ENCODE measurements around the gene GCSAM.

The GCSAM gene

GRCh38 chr3:112117415-112117814 is 15.6 kb downstream of the GCSAM start:
- H3K36me3 ChIP-seq (ENCODE audit: insufficient read depth, low read length), result peaks cover 11% of the 10 kb centered on the region
- no peak overlapping the region for H3K9ac ChIP-seq (ENCODE audit: low read depth, low read length)
- H3K27me3 ChIP-seq (ENCODE audit: control insufficient read depth, insufficient read depth, low read length), result no peaks in the 10 kb centered on the region
- no peaks in the 10 kb centered on the region for H3K4me1 ChIP-seq (ENCODE audit: control insufficient read depth, insufficient read depth, low read length)
- no peak overlapping the region for H3K4me2 ChIP-seq (ENCODE audit: low read length)
- H3K4me3 ChIP-seq (ENCODE audit: low read length), result no peak overlapping the region
- H3K9me3 ChIP-seq (replicated peaks; ENCODE audit: low read length), result no peaks in the 10 kb centered on the region

- H3K27me3 ChIP-seq (ENCODE audit: control insufficient read depth, insufficient read depth, low read length), result no peaks in the 10 kb centered on the region
- peaks cover 11% of the 10 kb centered on the region for H3K36me3 ChIP-seq (ENCODE audit: insufficient read depth, low read length)
- H3K4me1 ChIP-seq (ENCODE audit: control insufficient read depth, insufficient read depth, low read length), result no peaks in the 10 kb centered on the region
- H3K9me3 ChIP-seq (replicated peaks; ENCODE audit: low read length), result no peaks in the 10 kb centered on the region
- no peak overlapping the region for H3K9ac ChIP-seq (ENCODE audit: low read depth, low read length)
- H3K4me2 ChIP-seq (ENCODE audit: low read length), result no peak overlapping the region
- H3K4me3 ChIP-seq (ENCODE audit: low read length), result no peak overlapping the region
Measured at GRCh38 chr3:112116748-112117186, 16.3 kb downstream of the GCSAM start.

- Histone ChIP-seq H3K36me3 (ENCODE audit: insufficient read depth, low read length) (peaks cover 8% of the 10 kb centered on the region), H3K4me1 (ENCODE audit: control insufficient read depth, insufficient read depth, low read length) (no peaks in the 10 kb centered on the region)
Measured at GRCh38 chr3:112115806-112116383, 17.2 kb downstream of the GCSAM start.

GRCh38 chr3:112115161-112115739 is 17.8 kb downstream of the GCSAM start:
- Histone ChIP-seq H3K4me2 (ENCODE audit: low read length) (no peak overlapping the region), H3K9me3 (replicated peaks; ENCODE audit: low read length) (no peaks in the 10 kb centered on the region), H3K4me1 (ENCODE audit: control insufficient read depth, insufficient read depth, low read length) (no peaks in the 10 kb centered on the region), H3K36me3 (ENCODE audit: insufficient read depth, low read length) (peaks cover 8% of the 10 kb centered on the region), H3K4me3 (ENCODE audit: low read length) (no peak overlapping the region), H3K9ac (ENCODE audit: low read depth, low read length) (no peak overlapping the region), H3K27me3 (ENCODE audit: control insufficient read depth, insufficient read depth, low read length) (no peaks in the 10 kb centered on the region)

More at GRCh38 chr3:112115806-112116383, 17.2 kb downstream of the GCSAM start:
- Histone ChIP-seq H3K27me3 (ENCODE audit: control insufficient read depth, insufficient read depth, low read length) (no peaks in the 10 kb centered on the region), H3K4me3 (ENCODE audit: low read length) (no peak overlapping the region), H3K4me2 (ENCODE audit: low read length) (no peak overlapping the region), H3K9ac (ENCODE audit: low read depth, low read length) (no peak overlapping the region), H3K9me3 (replicated peaks; ENCODE audit: low read length) (no peaks in the 10 kb centered on the region)

- Histone ChIP-seq H3K36me3 (ENCODE audit: insufficient read depth, low read length) (peaks cover 7% of the 10 kb centered on the region), H3K27me3 (ENCODE audit: control insufficient read depth, insufficient read depth, low read length) (no peaks in the 10 kb centered on the region), H3K4me3 (ENCODE audit: low read length) (no peak overlapping the region), H3K9me3 (replicated peaks; ENCODE audit: low read length) (no peaks in the 10 kb centered on the region), H3K4me2 (ENCODE audit: low read length) (no peak overlapping the region), H3K9ac (ENCODE audit: low read depth, low read length) (no peak overlapping the region), H3K4me1 (ENCODE audit: control insufficient read depth, insufficient read depth, low read length) (no peaks in the 10 kb centered on the region)
Measured at GRCh38 chr3:112114576-112115160, 18.4 kb downstream of the GCSAM start.

GRCh38 chr3:112111785-112112402 is 21.2 kb downstream of the GCSAM start:
- H3K4me2 ChIP-seq (ENCODE audit: low read length), result no peak overlapping the region
- peaks cover 7% of the 10 kb centered on the region for H3K36me3 ChIP-seq (ENCODE audit: insufficient read depth, low read length)
- no peaks in the 10 kb centered on the region for H3K4me1 ChIP-seq (ENCODE audit: control insufficient read depth, insufficient read depth, low read length)
- H3K9ac ChIP-seq (ENCODE audit: low read depth, low read length), result no peak overlapping the region
- no peaks in the 10 kb centered on the region for H3K9me3 ChIP-seq (replicated peaks; ENCODE audit: low read length)
- H3K4me3 ChIP-seq (ENCODE audit: low read length), result no peak overlapping the region
- no peaks in the 10 kb centered on the region for H3K27me3 ChIP-seq (ENCODE audit: control insufficient read depth, insufficient read depth, low read length)

- H3K9ac ChIP-seq (ENCODE audit: low read depth, low read length), result no peak overlapping the region
- H3K4me1 ChIP-seq (ENCODE audit: control insufficient read depth, insufficient read depth, low read length), result no peaks in the 10 kb centered on the region
- H3K4me3 ChIP-seq (ENCODE audit: low read length), result no peak overlapping the region
- no peaks in the 10 kb centered on the region for H3K9me3 ChIP-seq (replicated peaks; ENCODE audit: low read length)
- peaks cover 2% of the 10 kb centered on the region for H3K36me3 ChIP-seq (ENCODE audit: insufficient read depth, low read length)
- no peak overlapping the region for H3K4me2 ChIP-seq (ENCODE audit: low read length)
- no peaks in the 10 kb centered on the region for H3K27me3 ChIP-seq (ENCODE audit: control insufficient read depth, insufficient read depth, low read length)
Measured at GRCh38 chr3:112109322-112109721, 23.7 kb downstream of the GCSAM start.

GRCh38 chr3:112104774-112105173 is 28.3 kb downstream of the GCSAM start:
- no peak overlapping the region for H3K9ac ChIP-seq (ENCODE audit: low read depth, low read length)
- H3K4me1 ChIP-seq (ENCODE audit: control insufficient read depth, insufficient read depth, low read length), result peaks cover 10% of the 10 kb centered on the region
- no peaks in the 10 kb centered on the region for H3K27me3 ChIP-seq (ENCODE audit: control insufficient read depth, insufficient read depth, low read length)
- no peak overlapping the region for H3K4me2 ChIP-seq (ENCODE audit: low read length)
- H3K4me3 ChIP-seq (ENCODE audit: low read length), result no peak overlapping the region
- no peaks in the 10 kb centered on the region for H3K9me3 ChIP-seq (replicated peaks; ENCODE audit: low read length)
- H3K36me3 ChIP-seq (ENCODE audit: insufficient read depth, low read length), result peaks cover 2% of the 10 kb centered on the region

- Histone ChIP-seq H3K4me2 (ENCODE audit: low read length) (no peak overlapping the region), H3K9me3 (replicated peaks; ENCODE audit: low read length) (no peaks in the 10 kb centered on the region), H3K27me3 (ENCODE audit: control insufficient read depth, insufficient read depth, low read length) (no peaks in the 10 kb centered on the region), H3K4me1 (ENCODE audit: control insufficient read depth, insufficient read depth, low read length) (peaks cover 19% of the 10 kb centered on the region), H3K4me3 (ENCODE audit: low read length) (no peak overlapping the region), H3K36me3 (ENCODE audit: insufficient read depth, low read length) (no peaks in the 10 kb centered on the region), H3K9ac (ENCODE audit: low read depth, low read length) (no peak overlapping the region)
Measured at GRCh38 chr3:112101916-112102315, 31.1 kb downstream of the GCSAM start.

- Histone ChIP-seq H3K9me3 (replicated peaks; ENCODE audit: low read length) (no peaks in the 10 kb centered on the region), H3K9ac (ENCODE audit: low read depth, low read length) (peak overlapping the region; percentile 10), H3K4me2 (ENCODE audit: low read length) (peak overlapping the region; percentile 61), H3K4me1 (ENCODE audit: control insufficient read depth, insufficient read depth, low read length) (peaks cover 27% of the 10 kb centered on the region), H3K36me3 (ENCODE audit: insufficient read depth, low read length) (peaks cover 4% of the 10 kb centered on the region), H3K4me3 (ENCODE audit: low read length) (no peak overlapping the region), H3K27me3 (ENCODE audit: control insufficient read depth, insufficient read depth, low read length) (no peaks in the 10 kb centered on the region)
Measured at GRCh38 chr3:112097378-112097777, 35.7 kb downstream of the GCSAM start.

- no peak overlapping the region for H3K4me3 ChIP-seq (ENCODE audit: low read length)
- H3K9ac ChIP-seq (ENCODE audit: low read depth, low read length), result no peak overlapping the region
- H3K4me2 ChIP-seq (ENCODE audit: low read length), result no peak overlapping the region
- no peaks in the 10 kb centered on the region for H3K9me3 ChIP-seq (replicated peaks; ENCODE audit: low read length)
- peaks cover 20% of the 10 kb centered on the region for H3K4me1 ChIP-seq (ENCODE audit: control insufficient read depth, insufficient read depth, low read length)
- peaks cover 4% of the 10 kb centered on the region for H3K36me3 ChIP-seq (ENCODE audit: insufficient read depth, low read length)
- no peaks in the 10 kb centered on the region for H3K27me3 ChIP-seq (ENCODE audit: control insufficient read depth, insufficient read depth, low read length)
Measured at GRCh38 chr3:112096176-112096575, 36.9 kb downstream of the GCSAM start.

Measured in skeletal muscle satellite cell (primary cell).